H1 (cell line): ENCODE results near the gene PAK5. TPM values are rescaled to one million over a fixed set of nuclear protein-coding genes. Genes with fewer than 3 reads are reported as not detected.

ENCODE experiments used
- CTCF ChIA-PET: fragments of 300-600 bp; sonication (Branson Sonifier 250); formaldehyde crosslinking; loops from one replicate; lab custom pipeline; 2021; ENCODE audit not compliant: partially characterized antibody; lab: Charles Lee
- POLR2A ChIA-PET: fragments of 300-600 bp; sonication (Branson Sonifier 250); formaldehyde crosslinking; loops from one replicate; lab custom pipeline; 2021; ENCODE audit warnings: inconsistent platforms; ENCODE audit not compliant: partially characterized antibody; lab: Charles Lee
- DNase-seq, 2 experiments: peaks; one replicate each; pipeline versions ENCODE4 v3.0.0 to v3.0.0-alpha.2; 2010 to 2022; ENCODE audit warnings: low spot score in 2 of 2, low read depth in 1 of 2, mixed read lengths in 1 of 2
- FAIRE-seq: peaks from 2 replicates; lab custom pipeline; 2011; peaks lifted over from hg19 to GRCh38; lab: Jason Lieb, UNC
- H2AFZ ChIP-seq: 2 replicates; pipeline ENCODE4 v1.8.1; 2012; ENCODE audit warnings: low read length, inconsistent platforms
- H2AK5ac ChIP-seq: 2 replicates; pipeline ENCODE4 v1.6.1; 2013; ENCODE audit warnings: low read depth, low read length
- H2BK120ac ChIP-seq: replicated peaks from 2 replicates; pipeline ENCODE3; 2013; ENCODE audit warnings: low read depth, low read length, inconsistent platforms
- H2BK12ac ChIP-seq: 2 replicates; pipeline ENCODE4 v1.6.1; 2013; ENCODE audit warnings: low read depth, low read length
- H2BK15ac ChIP-seq: 2 replicates; pipeline ENCODE4 v1.6.1; 2013; ENCODE audit warnings: low read length
- H2BK20ac ChIP-seq: 2 replicates; pipeline ENCODE4 v1.6.1; 2013; ENCODE audit warnings: low read length
- H2BK5ac ChIP-seq: 2 replicates; pipeline ENCODE4 v1.6.1; 2013; ENCODE audit warnings: low read depth, low read length
- H3K14ac ChIP-seq: 2 replicates; pipeline ENCODE4 v1.6.1; 2013; ENCODE audit warnings: inconsistent platforms; ENCODE audit not compliant: insufficient read length
- H3K18ac ChIP-seq: 2 replicates; pipeline ENCODE4 v1.6.1; 2013; ENCODE audit warnings: low read length; ENCODE audit errors: extremely low read depth
- H3K23ac ChIP-seq: 2 replicates; pipeline ENCODE4 v1.6.1; 2013; ENCODE audit warnings: inconsistent platforms; ENCODE audit not compliant: insufficient read length
- H3K23me2 ChIP-seq: 2 replicates; pipeline ENCODE4 v1.6.1; 2013; ENCODE audit warnings: low read depth, low read length
- H3K27ac ChIP-seq: 2 replicates; pipeline ENCODE4 v1.6.1; 2011; ENCODE audit warnings: low read depth, low read length, inconsistent platforms
- H3K27me3 ChIP-seq, 4 experiments: replicated peaks in 1 of 4; 1 replicate in 1 of 4; 2 replicates in 3 of 4; pipeline versions ENCODE4 v1.6.1 to v1.8.1; 2011 to 2013; ENCODE audit warnings: low read length in 3 of 4, mild to moderate bottlenecking in 3 of 4, inconsistent platforms in 2 of 4, mixed read lengths in 2 of 4, moderate library complexity in 1 of 4; ENCODE audit not compliant: control insufficient read depth in 3 of 4, insufficient read depth in 3 of 4; ENCODE audit errors: extremely low read depth in 1 of 4
- H3K36me3 ChIP-seq, 4 experiments: 2 replicates each; pipeline versions ENCODE4 v1.6.1 to v1.8.1; 2011 to 2013; ENCODE audit warnings: mild to moderate bottlenecking in 4 of 4, low read length in 3 of 4, moderate library complexity in 2 of 4, control low read depth in 1 of 4, inconsistent platforms in 1 of 4; ENCODE audit not compliant: insufficient read depth in 4 of 4, control insufficient read depth in 2 of 4
- H3K4ac ChIP-seq: replicated peaks from 2 replicates; pipeline ENCODE3; 2013; ENCODE audit warnings: low read length, low read depth, mixed read lengths, inconsistent platforms; ENCODE audit not compliant: insufficient read length
- H3K4me1 ChIP-seq, 4 experiments: replicated peaks in 1 of 4; 1 replicate in 1 of 4; 2 replicates in 3 of 4; pipeline versions ENCODE4 v1.6.1 to v1.8.1; 2011 to 2013; ENCODE audit warnings: low read length in 3 of 4, inconsistent platforms in 2 of 4, mixed read lengths in 1 of 4; ENCODE audit not compliant: insufficient read depth in 4 of 4, control insufficient read depth in 3 of 4
- H3K4me2 ChIP-seq, 2 experiments: 2 replicates each; pipeline versions ENCODE4 v1.6.1 to v1.8.1; 2011 to 2013; ENCODE audit warnings: low read depth in 2 of 2, low read length in 2 of 2, control low read depth in 1 of 2, inconsistent platforms in 1 of 2, mild to moderate bottlenecking in 1 of 2; ENCODE audit not compliant: insufficient read depth in 1 of 2
- H3K4me3 ChIP-seq, 4 experiments: fragments of 200-600, 300-600 bp in 1 of 4; sonication (generic), shearing (Covaris generic), sonication (Bioruptor Twin) in 1 of 4; 2 replicates each; pipeline versions ENCODE4 v1.5.1 to v1.8.1; 2011 to 2016; ENCODE audit warnings: low read length in 4 of 4, low read depth in 3 of 4, control low read depth in 2 of 4, inconsistent platforms in 2 of 4, mild to moderate bottlenecking in 2 of 4, mixed read lengths in 1 of 4, moderate library complexity in 1 of 4; ENCODE audit not compliant: insufficient read depth in 2 of 4; ENCODE audit errors: extremely low read depth in 1 of 4
- H3K56ac ChIP-seq: replicated peaks from 2 replicates; pipeline ENCODE3; 2013; ENCODE audit warnings: low read depth, mild to moderate bottlenecking, mixed read lengths, low read length, inconsistent platforms; ENCODE audit not compliant: insufficient read length
- H3K79me1 ChIP-seq: 2 replicates; pipeline ENCODE4 v1.6.1; 2013; ENCODE audit warnings: low read depth, low read length, control low read depth
- H3K79me2 ChIP-seq, 2 experiments: 2 replicates each; pipeline versions ENCODE4 v1.6.1 to v1.8.1; 2012 to 2013; ENCODE audit warnings: low read length in 2 of 2, mild to moderate bottlenecking in 2 of 2, inconsistent platforms in 1 of 2; ENCODE audit not compliant: insufficient read depth in 2 of 2, control insufficient read depth in 1 of 2
- H3K9ac ChIP-seq, 4 experiments: replicated peaks in 1 of 4; 1 replicate in 1 of 4; 2 replicates in 3 of 4; pipeline versions ENCODE4 v1.6.1 to v1.8.1; 2011 to 2013; ENCODE audit warnings: low read depth in 3 of 4, low read length in 3 of 4, control low read depth in 2 of 4, mild to moderate bottlenecking in 2 of 4, moderate library complexity in 2 of 4, inconsistent platforms in 1 of 4; ENCODE audit errors: extremely low read depth in 1 of 4
- H3K9me3 ChIP-seq, 2 experiments: 2 replicates each; pipeline versions ENCODE4 v1.6.1 to v1.8.1; 2012 to 2013; ENCODE audit warnings: mild to moderate bottlenecking in 2 of 2, moderate library complexity in 2 of 2, control low read depth in 1 of 2, inconsistent platforms in 1 of 2, low read depth in 1 of 2, low read length in 1 of 2, mixed read lengths in 1 of 2; ENCODE audit not compliant: insufficient read depth in 2 of 2
- H4K20me1 ChIP-seq, 2 experiments: replicated peaks in 1 of 2; 2 replicates each; pipeline versions ENCODE3 to v1.8.1; 2011 to 2013; ENCODE audit warnings: inconsistent platforms in 2 of 2, low read length in 2 of 2, mild to moderate bottlenecking in 1 of 2; ENCODE audit not compliant: insufficient read depth in 2 of 2, control insufficient read depth in 1 of 2
- H4K5ac ChIP-seq: 2 replicates; pipeline ENCODE4 v1.6.1; 2013; ENCODE audit warnings: low read length, low read depth, mixed read lengths, inconsistent platforms; ENCODE audit not compliant: insufficient read length
- H4K8ac ChIP-seq: 2 replicates; pipeline ENCODE4 v1.8.0; 2013; ENCODE audit warnings: mild to moderate bottlenecking, moderate library complexity, low read length, inconsistent platforms; ENCODE audit not compliant: insufficient read depth; ENCODE audit errors: extremely low read depth
- H4K91ac ChIP-seq: replicated peaks from 2 replicates; pipeline ENCODE3; 2013; ENCODE audit warnings: low read length, mixed read lengths, inconsistent platforms; ENCODE audit not compliant: insufficient read length
- JUN ChIP-seq: IDR thresholded peaks from 2 replicates; pipeline ENCODE4 v1.6.1; 2011; ENCODE audit warnings: low read depth, mild to moderate bottlenecking, improper control_type of control experiment, low read length
- MAFK ChIP-seq: IDR thresholded peaks from 2 replicates; pipeline ENCODE4 v1.6.1; 2012; ENCODE audit warnings: low read depth, mild to moderate bottlenecking, improper control_type of control experiment, low read length
- WGBS, 2 experiments: shearing (Covaris generic) in 1 of 2; methylation state at CpG; one replicate each; pipeline versions ENCODE4 v1.1.6 to v1.1.7; 2013 to 2015; ENCODE audit warnings: low lambda C conversion rate in 2 of 2, mixed read lengths in 2 of 2, inconsistent platforms in 1 of 2, low coverage in 1 of 2, missing lambda C conversion rate in 1 of 2; ENCODE audit not compliant: insufficient replicate concordance in 2 of 2, insufficient coverage in 1 of 2, insufficient read length in 1 of 2; ENCODE audit errors: extremely low coverage in 1 of 2, missing lambda C conversion rate in 1 of 2; 5-methylcytosine and 5-hydroxymethylcytosine counted together
- polyA plus RNA-seq, 7 experiments: library from polyadenylated mRNA; depleted of rRNA in 3 of 7; stranded (reverse) in 5 of 7; unstranded in 2 of 7; fragments of >200 nt in 5 of 7; fragments of 200-250 nt in 2 of 7; gene quantifications; 1 replicate in 5 of 7; 2 replicates in 1 of 7; 4 replicates in 1 of 7; pipeline versions ENCODE4 v1.2.1 to v1.2.3, GENCODE V29; 2011 to 2013; ENCODE audit warnings: missing spikeins in 2 of 7, mixed read lengths in 2 of 7
- total RNA-seq: library from RNA; stranded (reverse); fragmentation: NEBNext Ultra II Directional; extraction: Animal tissue kit (Norgen Biotek cat#: 25700); gene quantifications from 2 replicates; pipeline ENCODE4 v1.2.1, GENCODE V29; 2021

The PAK5 gene
- total and polyA plus RNA-seq, 2 of the 8 experiments (the other 6 are each of a cell fraction or from before 2014, with no cell fraction given), result 0.54 to 0.80 TPM

- Histone ChIP-seq H3K9me3 (no peaks in the 10 kb centered on the region), H3K27me3 (no peaks in the 10 kb centered on the region), H2BK12ac (no peak overlapping the region), H3K14ac (no peak overlapping the region), H3K9ac (no peak overlapping the region), H2AFZ (no peak overlapping the region), H4K8ac (no peak overlapping the region), H3K18ac (no peak overlapping the region), H4K91ac (no peak overlapping the region), H3K79me2 (no peaks in the 10 kb centered on the region), H3K4me1 (no peaks in the 10 kb centered on the region), H4K5ac (no peak overlapping the region), H3K4me2 (no peak overlapping the region), H3K4ac (no peak overlapping the region), H4K20me1 (no peaks in the 10 kb centered on the region), H3K79me1 (no peaks in the 10 kb centered on the region), H2BK120ac (no peak overlapping the region), H3K23me2 (no peaks in the 10 kb centered on the region), H3K4me3 (no peak overlapping the region), H2BK15ac (no peak overlapping the region), H3K56ac (no peak overlapping the region), H2AK5ac (no peak overlapping the region), H3K36me3 (no peaks in the 10 kb centered on the region), H3K27ac (no peak overlapping the region), H2BK20ac (no peak overlapping the region), H2BK5ac (no peak overlapping the region), H3K23ac (no peak overlapping the region)
- TF ChIP-seq JUN (no peak), MAFK (no peak)
- WGBS, 2 experiments, result 96% methylated on average over 3 of the region's 3 CpGs; no CpG with 5 or more reads in 1 of the 2 experiments
- FAIRE-seq, result no peak
- ChIA-PET POLR2A (no interaction called here), CTCF (interaction anchor here (1.1 to 1.6 kb wide), 3 partner anchors 12 to 189 kb away, joined by 3 to 5 read pairs (median 5); no protein-coding TSS in a partner anchor)
- no peak for DNase-seq
These were observed 31.7 kb downstream of the PAK5 start for GRCh38 chr20:9807136-9807535.
